DMS53 treated with DMSO at 0.1 percent for 48 hours (cell line): ENCODE measurements around the gene CLEC3A.
A peak's percentile ranks its signal among the peaks of the same experiment; 100 is the strongest.
"Not testable (repeated sequence)": the region's sequence is repeated elsewhere in the genome, so short reads cannot be mapped to it uniquely, and the experiment has no call there.

Source experiments
- DNase-seq: peaks from one replicate; lab custom pipeline; 2025; ENCODE audit not compliant: unreplicated experiment; lab: John Stamatoyannopoulos, UW

Gene CLEC3A

GRCh38 chr16:78022347-78023060 lies at the start of gene CLEC3A:
TSS of gene CLEC3A (plus strand) at chr16:78022548. CDS start at chr16:78022627, 79 bp downstream.
- DNase-seq: no peak

- no peak for DNase-seq
These were observed 47.5 kb upstream of the CLEC3A start for GRCh38 chr16:77974883-77975282.

- no peak for DNase-seq
These were observed 46.4 kb upstream of the CLEC3A start for GRCh38 chr16:77975942-77976341.

GRCh38 chr16:77977339-77977738 lies 45.0 kb upstream of the CLEC3A start:
- DNase-seq: no peak

- no peak for DNase-seq
These were observed 37.2 kb upstream of the CLEC3A start for GRCh38 chr16:77985111-77985510.

GRCh38 chr16:77986011-77986740 lies 36.2 kb upstream of the CLEC3A start:
- DNase-seq: no peak

GRCh38 chr16:77987810-77988209 lies 34.5 kb upstream of the CLEC3A start:
- no peak for DNase-seq

- no peak for DNase-seq
These were observed 32.5 kb upstream of the CLEC3A start for GRCh38 chr16:77989846-77990245.

GRCh38 chr16:77991701-77992100 lies 30.6 kb upstream of the CLEC3A start:
- DNase-seq: no peak

- DNase-seq: not testable (repeated sequence)
These were observed 30.0 kb upstream of the CLEC3A start for GRCh38 chr16:77992381-77992780.

GRCh38 chr16:77993111-77993985 lies 29.0 kb upstream of the CLEC3A start:
- DNase-seq: no peak

- no peak for DNase-seq
These were observed 26.4 kb upstream of the CLEC3A start for GRCh38 chr16:77995843-77996455.

- DNase-seq: no peak
These were observed 23.9 kb upstream of the CLEC3A start for GRCh38 chr16:77998350-77999023.

GRCh38 chr16:78001451-78002025 lies 20.8 kb upstream of the CLEC3A start:
- no peak for DNase-seq

GRCh38 chr16:78002915-78003538 lies 19.3 kb upstream of the CLEC3A start:
- peak; percentile 69 for DNase-seq

- no peak for DNase-seq
These were observed 17.8 kb upstream of the CLEC3A start for GRCh38 chr16:78004517-78004916.

- DNase-seq: no peak
These were observed 16.5 kb upstream of the CLEC3A start for GRCh38 chr16:78005881-78006280.

GRCh38 chr16:78007121-78007520 lies 15.2 kb upstream of the CLEC3A start:
- no peak for DNase-seq

- no peak for DNase-seq
These were observed 1.8 kb downstream of the CLEC3A start for GRCh38 chr16:78024159-78024558.

GRCh38 chr16:78025631-78026030 lies 3.3 kb downstream of the CLEC3A start:
- DNase-seq: no peak
